HG02884 (cell line): ENCODE results near the gene KCNJ10.

Source experiments
- ATAC-seq: cut with Tn5 transposase; IDR thresholded peaks from one replicate; pipeline ENCODE4 v1.9.1; 2021; ENCODE audit warnings: mild to moderate bottlenecking, moderate library complexity; ENCODE audit not compliant: unreplicated experiment

The KCNJ10 gene

GRCh38 chr1:159994896-159995295, 75.1 kb downstream of the KCNJ10 start:
- ATAC-seq = no peak

GRCh38 chr1:159993911-159994310, 76.0 kb downstream of the KCNJ10 start:
- no peak for ATAC-seq

- no peak for ATAC-seq
Measured at GRCh38 chr1:159992161-159992560, 77.8 kb downstream of the KCNJ10 start.

GRCh38 chr1:159991513-159991912, 78.4 kb downstream of the KCNJ10 start:
- ATAC-seq = no peak

- no peak for ATAC-seq
Measured at GRCh38 chr1:159990005-159990404, 80.0 kb downstream of the KCNJ10 start.

- ATAC-seq = no peak
Measured at GRCh38 chr1:159989581-159989980, 80.4 kb downstream of the KCNJ10 start.

- ATAC-seq = no peak
Measured at GRCh38 chr1:159988006-159988405, 82.0 kb downstream of the KCNJ10 start.

- ATAC-seq = no peak
Measured at GRCh38 chr1:159987186-159987585, 82.8 kb downstream of the KCNJ10 start.

GRCh38 chr1:159986531-159986930, 83.4 kb downstream of the KCNJ10 start:
- ATAC-seq = no peak

- no peak for ATAC-seq
Measured at GRCh38 chr1:159986093-159986492, 83.9 kb downstream of the KCNJ10 start.

- no peak for ATAC-seq
Measured at GRCh38 chr1:159985473-159985872, 84.5 kb downstream of the KCNJ10 start.

- no peak for ATAC-seq
Measured at GRCh38 chr1:159983681-159984080, 86.3 kb downstream of the KCNJ10 start.

- ATAC-seq = no peak
Measured at GRCh38 chr1:159982280-159982679, 87.7 kb downstream of the KCNJ10 start.

GRCh38 chr1:159981351-159982055, 88.5 kb downstream of the KCNJ10 start:
- no peak for ATAC-seq

GRCh38 chr1:159980786-159981185, 89.2 kb downstream of the KCNJ10 start:
- ATAC-seq = no peak

- ATAC-seq = no peak
Measured at GRCh38 chr1:159980076-159980475, 89.9 kb downstream of the KCNJ10 start.

GRCh38 chr1:159979257-159979656, 90.7 kb downstream of the KCNJ10 start:
- no peak for ATAC-seq

- no peak for ATAC-seq
Measured at GRCh38 chr1:159978107-159978398, 91.9 kb downstream of the KCNJ10 start.

- no peak for ATAC-seq
Measured at GRCh38 chr1:159977364-159978106, 92.4 kb downstream of the KCNJ10 start.

- no peak for ATAC-seq
Measured at GRCh38 chr1:159974350-159974965, 95.5 kb downstream of the KCNJ10 start.

- no peak for ATAC-seq
Measured at GRCh38 chr1:159973350-159973940, 96.5 kb downstream of the KCNJ10 start.
